ENCODE measurements around the gene JDP2.

Gene JDP2

GRCh38 chr14:75409316-75410205 is 18.3 kb upstream of the JDP2 start:
- DNase-seq (ENCODE audit: low read depth) = no peak

- DNase-seq (ENCODE audit: low read depth) = no peak
Observed at GRCh38 chr14:75411214-75411540, 16.6 kb upstream of the JDP2 start.

GRCh38 chr14:75413013-75413412 is 14.8 kb upstream of the JDP2 start:
- DNase-seq (ENCODE audit: low read depth) = no peak

- no peak for DNase-seq (ENCODE audit: low read depth)
Observed at GRCh38 chr14:75417674-75418073, 10.1 kb upstream of the JDP2 start.

DNA sequence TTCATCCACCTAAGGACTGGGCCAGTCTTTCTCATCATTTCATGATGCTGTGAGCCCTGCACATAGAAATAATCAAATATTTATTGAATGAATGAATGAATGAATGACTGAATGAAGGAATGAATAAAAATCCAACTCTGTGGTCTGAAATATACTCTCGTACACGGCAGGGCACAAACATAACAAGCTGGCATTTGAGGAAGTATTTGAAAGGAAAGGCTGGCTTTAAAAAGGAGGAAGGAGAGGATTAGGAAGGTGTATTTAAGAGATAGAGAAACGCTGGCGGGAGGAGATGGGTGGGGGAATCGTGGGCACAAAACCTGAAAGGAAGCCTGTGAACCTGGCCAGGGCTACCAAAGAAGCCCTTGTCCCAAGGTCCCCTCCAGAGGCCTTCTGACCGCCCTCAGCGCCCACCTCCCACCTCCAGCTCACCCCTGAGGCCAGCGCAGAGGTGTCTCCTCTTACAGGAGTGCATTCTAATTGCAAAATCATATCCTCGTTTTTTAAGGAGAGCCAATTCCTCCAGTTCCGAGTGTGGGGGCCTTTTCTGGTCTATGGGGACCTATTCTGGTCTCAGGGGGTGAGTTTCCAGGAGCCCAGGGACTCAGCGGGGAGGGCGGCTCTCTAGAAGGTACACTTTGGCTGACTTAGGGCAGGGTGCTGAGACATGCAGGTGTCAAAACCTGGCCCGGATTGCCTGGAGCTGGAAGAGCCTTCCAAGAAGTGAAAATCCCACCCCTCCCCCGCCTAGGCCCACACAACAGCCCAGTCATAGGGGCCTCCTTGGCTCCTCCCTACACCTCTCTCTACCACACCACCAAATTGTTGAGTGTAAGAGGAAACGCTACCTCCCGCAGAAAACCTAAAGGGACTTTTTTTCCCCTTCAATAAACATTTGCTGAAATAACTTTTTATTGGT is 8.7 kb upstream of the JDP2 start:
- no peak for DNase-seq (ENCODE audit: low read depth)

DNA sequence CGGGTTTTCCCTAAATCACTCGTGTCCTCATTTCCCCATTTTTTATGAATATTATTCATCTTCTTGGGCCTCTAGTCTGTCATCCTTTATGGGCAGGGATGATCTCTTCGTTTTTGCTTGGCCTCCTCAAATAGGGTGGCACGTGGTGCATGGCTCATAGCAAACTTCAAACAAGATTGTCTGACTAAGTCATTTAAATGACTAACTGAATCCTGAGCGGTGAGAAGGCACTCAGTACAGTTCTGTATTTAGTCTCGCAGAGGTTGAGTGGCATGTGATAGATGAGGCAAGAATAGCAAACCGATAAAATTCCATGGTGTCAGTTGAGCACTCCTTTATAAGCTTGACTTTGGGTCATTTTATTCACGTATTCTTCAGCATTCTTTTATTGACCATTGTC is 5.7 kb upstream of the JDP2 start:
- DNase-seq (ENCODE audit: low read depth) = peak; percentile 92

DNA sequence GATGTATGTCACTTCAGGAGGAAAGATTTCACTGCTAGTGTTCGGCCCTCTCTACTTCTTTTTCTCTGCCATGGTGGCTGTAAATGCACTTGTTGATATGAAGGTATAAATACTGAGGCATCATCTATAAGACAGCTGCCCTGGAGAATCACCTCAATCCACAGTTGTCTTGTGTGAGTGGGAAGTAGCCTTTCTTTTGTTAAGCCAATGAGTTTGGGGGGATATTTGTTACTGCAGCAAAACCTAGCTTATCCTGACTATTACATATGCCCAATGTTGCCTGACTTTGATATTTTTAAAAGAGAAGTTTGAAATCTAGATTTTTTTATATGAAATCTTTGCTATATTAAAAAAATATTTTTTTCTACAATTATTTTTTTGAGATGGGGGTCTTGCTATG is 3.3 kb upstream of the JDP2 start:
- DNase-seq (ENCODE audit: low read depth) = no peak

DNA sequence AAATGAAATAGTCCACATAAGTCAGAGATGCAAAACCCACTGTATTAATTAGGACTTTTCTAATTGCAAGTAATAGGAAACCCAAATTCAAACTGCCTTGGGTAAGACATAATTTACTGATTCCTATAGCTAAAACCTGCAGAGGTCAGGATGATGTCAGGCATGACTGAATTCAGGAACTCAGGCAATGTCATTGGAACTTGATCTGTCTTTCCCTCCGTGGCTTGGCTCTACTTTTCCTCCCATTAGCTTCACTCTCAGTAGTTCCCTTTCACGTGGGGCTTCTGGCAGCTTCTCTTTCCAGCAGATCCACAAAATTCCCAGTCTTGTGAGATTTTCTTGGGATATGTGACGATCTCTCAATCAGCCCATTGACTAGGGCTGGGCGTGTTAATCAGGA is 2.4 kb upstream of the JDP2 start:
- DNase-seq (ENCODE audit: low read depth) = no peak

GRCh38 chr14:75426332-75427125 is 1.3 kb upstream of the JDP2 start:
- no peak for DNase-seq (ENCODE audit: low read depth)

GRCh38 chr14:75427126-75427481 is 718 bp upstream of the JDP2 start:
- no peak for DNase-seq (ENCODE audit: low read depth)

- peak; percentile 34 for DNase-seq (ENCODE audit: low read depth)
Observed at GRCh38 chr14:75428230-75429104, 645 bp downstream of the JDP2 start.

DNA sequence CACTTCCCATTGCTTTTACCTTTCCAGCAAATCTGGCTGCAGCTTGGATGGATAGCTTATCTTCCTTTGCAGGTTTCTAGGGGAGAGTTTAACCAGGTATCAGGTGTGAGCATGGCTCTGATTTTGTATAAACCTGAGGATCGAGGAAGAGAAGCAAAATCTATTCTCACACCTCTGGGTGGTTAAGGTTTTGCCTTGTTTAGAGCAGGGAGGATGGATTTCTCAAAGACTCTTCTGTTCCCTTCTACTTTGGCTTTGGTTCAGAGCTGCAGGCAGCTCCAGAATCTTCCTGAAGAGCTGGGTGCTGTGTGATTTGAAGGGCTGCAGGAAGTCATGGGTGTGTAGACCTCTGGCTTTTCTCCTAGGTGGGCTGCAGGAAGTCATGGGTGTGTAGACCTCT is 1.7 kb downstream of the JDP2 start:
- DNase-seq (ENCODE audit: low read depth) = no peak

GRCh38 chr14:75430116-75430515 is 2.3 kb downstream of the JDP2 start:
- no peak for DNase-seq (ENCODE audit: low read depth)

GRCh38 chr14:75430526-75430925 is 2.7 kb downstream of the JDP2 start:
- DNase-seq (ENCODE audit: low read depth) = no peak

GRCh38 chr14:75430976-75431375 is 3.2 kb downstream of the JDP2 start:
- DNase-seq (ENCODE audit: low read depth) = no peak

DNA sequence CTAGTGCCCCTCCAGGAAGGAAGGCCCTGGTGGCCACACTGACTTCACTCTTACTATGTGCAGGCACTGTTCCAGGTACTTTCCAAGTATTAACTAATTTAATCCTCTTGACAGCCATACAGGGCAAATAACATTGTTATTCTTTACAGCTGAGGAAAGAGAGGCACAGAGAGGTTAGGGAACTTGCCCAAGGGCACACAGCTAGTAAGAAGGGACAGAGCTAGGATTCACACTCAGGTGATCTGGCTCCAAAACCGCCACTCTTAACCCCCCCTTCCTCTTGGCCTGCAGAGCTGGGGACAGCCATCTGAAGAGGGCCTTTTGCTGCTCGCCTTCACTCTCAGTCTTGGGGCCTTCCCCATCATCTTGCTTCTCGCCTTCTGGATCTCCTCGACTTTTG is 4.0 kb downstream of the JDP2 start:
- no peak for DNase-seq (ENCODE audit: low read depth)

GRCh38 chr14:75432411-75432810 is 4.6 kb downstream of the JDP2 start:
- no peak for DNase-seq (ENCODE audit: low read depth)

DNA sequence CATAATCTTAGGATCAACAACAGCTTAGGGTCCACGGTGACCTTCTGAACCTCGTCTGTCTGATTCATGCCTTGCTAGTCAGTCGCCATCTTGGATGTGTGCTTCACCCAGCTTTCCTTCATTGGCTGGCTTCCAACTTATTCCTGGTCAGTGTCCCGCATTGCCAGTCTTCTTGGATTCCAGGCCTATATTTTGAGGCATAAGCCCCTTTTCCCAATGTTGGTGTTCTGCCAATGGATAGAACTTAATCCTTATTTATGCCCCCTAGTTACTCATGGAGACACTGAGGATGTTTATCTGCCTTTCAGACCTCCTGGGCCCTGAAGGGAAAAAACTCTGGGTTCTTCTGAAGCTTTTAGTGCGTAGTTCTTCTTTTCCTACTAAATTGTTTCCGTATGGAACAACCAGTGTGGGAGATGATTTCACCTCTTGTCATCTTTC is 5.8 kb downstream of the JDP2 start:
- DNase-seq (ENCODE audit: low read depth) = no peak

- DNase-seq (ENCODE audit: low read depth) = no peak
Observed at GRCh38 chr14:75434138-75434889, 6.5 kb downstream of the JDP2 start.

DNA sequence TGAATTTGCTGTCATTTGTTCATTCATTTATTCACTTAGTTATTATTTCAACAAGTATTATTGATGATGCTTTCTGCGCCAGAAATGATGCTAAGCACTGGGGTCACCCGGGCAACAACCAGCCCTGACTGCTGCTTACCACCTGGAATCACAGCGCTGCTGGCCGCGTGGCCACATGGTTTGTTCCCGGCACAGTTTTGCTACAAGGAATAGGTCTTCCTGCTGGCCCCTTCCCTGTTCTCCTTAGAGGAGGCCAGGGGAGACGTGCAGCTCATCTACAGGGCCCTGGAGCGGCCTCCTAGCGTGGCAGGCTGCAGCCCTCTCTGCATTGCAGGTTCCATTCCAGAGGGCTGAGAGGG is 7.0 kb downstream of the JDP2 start:
- no peak for DNase-seq (ENCODE audit: low read depth)

- DNase-seq (ENCODE audit: low read depth) = no peak
Observed at GRCh38 chr14:75435473-75435872, 7.7 kb downstream of the JDP2 start.

All from ELR (cell line).